PC-3 (cell line): Measurements from ENCODE around the gene LIX1L.

Experiments
- EZH2 ChIP-seq: fragments of 300-600 bp; sonication (generic); IDR thresholded peaks from one replicate; pipeline ENCODE4 v1.6.1; 2017; ENCODE audit warnings: antibody characterized with exemption, mild to moderate bottlenecking, low read length; ENCODE audit not compliant: unreplicated experiment
- TF ChIP-seq, protein P1 (sequence below): fragments of 300-600 bp; sonication (generic); conservative IDR thresholded peaks from 2 replicates; pipeline ENCODE4 v1.5.1; 2017; ENCODE audit warnings: antibody characterized with exemption, low read depth, mild to moderate bottlenecking, low read length

- TF ChIP-seq, protein P1, sequence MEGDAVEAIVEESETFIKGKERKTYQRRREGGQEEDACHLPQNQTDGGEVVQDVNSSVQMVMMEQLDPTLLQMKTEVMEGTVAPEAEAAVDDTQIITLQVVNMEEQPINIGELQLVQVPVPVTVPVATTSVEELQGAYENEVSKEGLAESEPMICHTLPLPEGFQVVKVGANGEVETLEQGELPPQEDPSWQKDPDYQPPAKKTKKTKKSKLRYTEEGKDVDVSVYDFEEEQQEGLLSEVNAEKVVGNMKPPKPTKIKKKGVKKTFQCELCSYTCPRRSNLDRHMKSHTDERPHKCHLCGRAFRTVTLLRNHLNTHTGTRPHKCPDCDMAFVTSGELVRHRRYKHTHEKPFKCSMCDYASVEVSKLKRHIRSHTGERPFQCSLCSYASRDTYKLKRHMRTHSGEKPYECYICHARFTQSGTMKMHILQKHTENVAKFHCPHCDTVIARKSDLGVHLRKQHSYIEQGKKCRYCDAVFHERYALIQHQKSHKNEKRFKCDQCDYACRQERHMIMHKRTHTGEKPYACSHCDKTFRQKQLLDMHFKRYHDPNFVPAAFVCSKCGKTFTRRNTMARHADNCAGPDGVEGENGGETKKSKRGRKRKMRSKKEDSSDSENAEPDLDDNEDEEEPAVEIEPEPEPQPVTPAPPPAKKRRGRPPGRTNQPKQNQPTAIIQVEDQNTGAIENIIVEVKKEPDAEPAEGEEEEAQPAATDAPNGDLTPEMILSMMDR, result no peak
- no peak for TF ChIP-seq EZH2
These were observed 41.1 kb downstream of the LIX1L start for GRCh38 chr1:145916745-145917144.
